ENCODE data around the gene GALNT5.
"Not testable (repeated sequence)": the region's sequence is repeated elsewhere in the genome, so short reads cannot be mapped to it uniquely, and the experiment has no call there.

GALNT5 gene

DNA sequence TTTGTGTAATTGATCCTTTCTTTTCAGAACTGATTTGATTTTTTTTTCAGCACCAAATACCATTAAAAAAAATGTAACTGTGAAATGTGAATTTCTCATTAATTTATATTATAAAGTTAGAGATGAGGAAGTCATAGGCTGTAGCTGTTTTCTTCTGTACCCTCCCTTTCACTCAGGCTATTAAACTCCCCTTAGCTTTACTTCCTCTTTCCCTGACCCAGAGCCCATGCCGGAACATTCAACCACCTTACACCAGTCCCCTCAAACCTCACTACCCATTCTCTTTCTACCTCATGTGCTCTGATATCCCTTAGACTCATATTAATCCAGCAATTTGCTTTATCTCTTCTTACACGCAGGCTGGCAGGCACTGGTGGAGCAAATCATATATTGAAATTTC lies 12.4 kb downstream of the GALNT5 start:
- no peaks in the 10 kb centered on the region for H3K9me3 ChIP-seq (ENCODE audit: insufficient read depth, low read length)
- no peaks in the 10 kb centered on the region for H3K27me3 ChIP-seq (ENCODE audit: low read length)
- no peak overlapping the region for H2AFZ ChIP-seq (ENCODE audit: low read depth, low read length, severe bottlenecking)
- H3K9me2 ChIP-seq (replicated peaks; ENCODE audit: insufficient read depth, low read length), result no peaks in the 10 kb centered on the region
- H3K4me2 ChIP-seq (ENCODE audit: low read depth, low read length, poor library complexity, severe bottlenecking), result no peak overlapping the region
- no peak overlapping the region for H3K27ac ChIP-seq (ENCODE audit: low read depth, low read length)
- no peaks in the 10 kb centered on the region for H3K79me2 ChIP-seq (ENCODE audit: insufficient read depth, low read length)
- no peaks in the 10 kb centered on the region for H4K20me1 ChIP-seq (ENCODE audit: low read depth, low read length)
- H3K9ac ChIP-seq (ENCODE audit: low read length), result no peak overlapping the region
- no peaks in the 10 kb centered on the region for H3F3A ChIP-seq (ENCODE audit: insufficient read depth)
- no peak overlapping the region for H3K4me3 ChIP-seq (ENCODE audit: insufficient read depth, low read length, poor library complexity, severe bottlenecking)
- no peaks in the 10 kb centered on the region for H3K36me3 ChIP-seq (ENCODE audit: low read length)
- TF ChIP-seq CTCF (IDR thresholded peaks at IDR 0.05; ENCODE audit: insufficient read depth, low read length, poor library complexity, severe bottlenecking) (no peak), EZH2phosphoT487 (conservative IDR thresholded peaks at IDR 0.05; ENCODE audit: low read length) (no peak)

DNA sequence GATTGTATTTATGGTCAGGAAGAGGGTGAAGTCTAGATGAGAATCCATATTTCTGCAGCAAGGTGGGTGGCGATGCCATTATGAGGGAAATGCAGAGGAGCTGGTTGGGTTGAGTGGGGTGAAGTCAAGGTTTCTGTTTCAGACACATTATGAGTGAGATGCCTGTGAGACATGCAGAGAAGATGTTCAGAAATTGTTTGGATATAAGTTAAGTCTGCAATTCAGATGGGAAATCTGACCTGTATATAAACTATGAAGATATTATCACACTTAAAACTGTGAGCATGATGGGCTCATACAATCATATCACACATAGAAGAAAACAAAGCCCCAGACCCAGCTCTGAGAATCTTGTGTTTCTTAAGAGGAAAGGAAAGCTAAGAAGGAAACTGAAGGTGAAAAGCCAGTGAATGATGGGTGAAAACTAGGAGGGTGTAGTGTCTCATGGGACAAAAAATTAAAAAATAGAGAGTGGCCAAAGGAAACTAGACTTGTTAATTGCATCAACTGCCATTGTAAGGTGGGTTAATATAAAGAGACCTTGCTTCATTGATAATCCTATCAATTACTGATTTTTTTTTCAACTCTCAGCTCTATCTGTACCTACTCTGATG lies 14.2 kb downstream of the GALNT5 start:
- Histone ChIP-seq H4K20me1 (ENCODE audit: low read depth, low read length) (no peaks in the 10 kb centered on the region), H3K27me3 (ENCODE audit: low read length) (no peaks in the 10 kb centered on the region), H3K4me3 (ENCODE audit: insufficient read depth, low read length, poor library complexity, severe bottlenecking) (no peak overlapping the region), H3K9ac (ENCODE audit: low read length) (no peak overlapping the region), H3K9me3 (ENCODE audit: insufficient read depth, low read length) (no peaks in the 10 kb centered on the region), H3K4me2 (ENCODE audit: low read depth, low read length, poor library complexity, severe bottlenecking) (no peak overlapping the region), H3K79me2 (ENCODE audit: insufficient read depth, low read length) (no peaks in the 10 kb centered on the region), H3K9me2 (replicated peaks; ENCODE audit: insufficient read depth, low read length) (no peaks in the 10 kb centered on the region), H3K27ac (ENCODE audit: low read depth, low read length) (no peak overlapping the region), H2AFZ (ENCODE audit: low read depth, low read length, severe bottlenecking) (no peak overlapping the region), H3F3A (ENCODE audit: insufficient read depth) (no peaks in the 10 kb centered on the region), H3K36me3 (ENCODE audit: low read length) (no peaks in the 10 kb centered on the region)
- TF ChIP-seq CTCF (IDR thresholded peaks at IDR 0.05; ENCODE audit: insufficient read depth, low read length, poor library complexity, severe bottlenecking) (no peak), EZH2phosphoT487 (conservative IDR thresholded peaks at IDR 0.05; ENCODE audit: low read length) (no peak)

GRCh38 chr2:157279311-157279710 lies 21.8 kb downstream of the GALNT5 start:
- H3K4me3 ChIP-seq (ENCODE audit: insufficient read depth, low read length, poor library complexity, severe bottlenecking); H3F3A ChIP-seq (ENCODE audit: insufficient read depth); H3K27ac ChIP-seq (ENCODE audit: low read depth, low read length); H3K36me3 ChIP-seq (ENCODE audit: low read length); H3K27me3 ChIP-seq (ENCODE audit: low read length); H3K79me2 ChIP-seq (ENCODE audit: insufficient read depth, low read length); H3K9ac ChIP-seq (ENCODE audit: low read length); H3K9me3 ChIP-seq (ENCODE audit: insufficient read depth, low read length); H3K4me2 ChIP-seq (ENCODE audit: low read depth, low read length, poor library complexity, severe bottlenecking); H3K9me2 ChIP-seq (replicated peaks; ENCODE audit: insufficient read depth, low read length); H4K20me1 ChIP-seq (ENCODE audit: low read depth, low read length); H2AFZ ChIP-seq (ENCODE audit: low read depth, low read length, severe bottlenecking): not testable (repeated sequence)

GRCh38 chr2:157281316-157281715 lies 23.8 kb downstream of the GALNT5 start:
- no peaks in the 10 kb centered on the region for H3K9me3 ChIP-seq (ENCODE audit: insufficient read depth, low read length)
- no peak overlapping the region for H2AFZ ChIP-seq (ENCODE audit: low read depth, low read length, severe bottlenecking)
- TF ChIP-seq CTCF (IDR thresholded peaks at IDR 0.05; ENCODE audit: insufficient read depth, low read length, poor library complexity, severe bottlenecking) (no peak), EZH2phosphoT487 (conservative IDR thresholded peaks at IDR 0.05; ENCODE audit: low read length) (no peak)
- H3K9me2 ChIP-seq (replicated peaks; ENCODE audit: insufficient read depth, low read length), result no peaks in the 10 kb centered on the region
- no peak overlapping the region for H3K27ac ChIP-seq (ENCODE audit: low read depth, low read length)
- H3K27me3 ChIP-seq (ENCODE audit: low read length), result no peaks in the 10 kb centered on the region
- no peak overlapping the region for H3K4me3 ChIP-seq (ENCODE audit: insufficient read depth, low read length, poor library complexity, severe bottlenecking)
- H4K20me1 ChIP-seq (ENCODE audit: low read depth, low read length), result no peaks in the 10 kb centered on the region
- no peaks in the 10 kb centered on the region for H3K36me3 ChIP-seq (ENCODE audit: low read length)
- H3K4me2 ChIP-seq (ENCODE audit: low read depth, low read length, poor library complexity, severe bottlenecking), result no peak overlapping the region
- H3K9ac ChIP-seq (ENCODE audit: low read length), result no peak overlapping the region
- H3F3A ChIP-seq (ENCODE audit: insufficient read depth), result no peaks in the 10 kb centered on the region
- H3K79me2 ChIP-seq (ENCODE audit: insufficient read depth, low read length), result no peaks in the 10 kb centered on the region

Measured in SU-DHL-6 (cell line).